ENCODE data around the gene GDPD3.

The GDPD3 gene

GRCh38 chr16:30069611-30070462, 43.5 kb downstream of the GDPD3 start:
- ATAC-seq (ENCODE audit: insufficient read depth, low read depth) (no peak), DNase-seq (no peak)
- H3K9ac ChIP-seq (ENCODE audit: low read depth, low read length), result no peak overlapping the region
- TF ChIP-seq, protein P1, sequence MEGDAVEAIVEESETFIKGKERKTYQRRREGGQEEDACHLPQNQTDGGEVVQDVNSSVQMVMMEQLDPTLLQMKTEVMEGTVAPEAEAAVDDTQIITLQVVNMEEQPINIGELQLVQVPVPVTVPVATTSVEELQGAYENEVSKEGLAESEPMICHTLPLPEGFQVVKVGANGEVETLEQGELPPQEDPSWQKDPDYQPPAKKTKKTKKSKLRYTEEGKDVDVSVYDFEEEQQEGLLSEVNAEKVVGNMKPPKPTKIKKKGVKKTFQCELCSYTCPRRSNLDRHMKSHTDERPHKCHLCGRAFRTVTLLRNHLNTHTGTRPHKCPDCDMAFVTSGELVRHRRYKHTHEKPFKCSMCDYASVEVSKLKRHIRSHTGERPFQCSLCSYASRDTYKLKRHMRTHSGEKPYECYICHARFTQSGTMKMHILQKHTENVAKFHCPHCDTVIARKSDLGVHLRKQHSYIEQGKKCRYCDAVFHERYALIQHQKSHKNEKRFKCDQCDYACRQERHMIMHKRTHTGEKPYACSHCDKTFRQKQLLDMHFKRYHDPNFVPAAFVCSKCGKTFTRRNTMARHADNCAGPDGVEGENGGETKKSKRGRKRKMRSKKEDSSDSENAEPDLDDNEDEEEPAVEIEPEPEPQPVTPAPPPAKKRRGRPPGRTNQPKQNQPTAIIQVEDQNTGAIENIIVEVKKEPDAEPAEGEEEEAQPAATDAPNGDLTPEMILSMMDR (IDR thresholded peaks at IDR 0.05; ENCODE audit: borderline replicate concordance, extremely low read depth, low read length, poor library complexity, severe bottlenecking), result no peak
- TF ChIP-seq EZH2 (IDR thresholded peaks at IDR 0.05; ENCODE audit: borderline replicate concordance, low read depth, low read length, severe bottlenecking), result no peak
- peaks cover 47% of the 10 kb centered on the region for H4K20me1 ChIP-seq (ENCODE audit: insufficient read depth, low read length)
- H3K4me3 ChIP-seq (ENCODE audit: low read depth in 1 of 2, low read length in 2 of 2), result no peak overlapping the region; a peak in 1 of 4 replicates
- peak overlapping the region; percentile 28; the same call in 1 of the 2 replicates for H3K4me2 ChIP-seq (ENCODE audit: insufficient read depth, low read length)
- peaks cover 70% of the 10 kb centered on the region for H3K36me3 ChIP-seq (ENCODE audit: insufficient read depth, low read length)
- H3K4me1 ChIP-seq (ENCODE audit: insufficient read depth, low read length), result peaks cover 41% of the 10 kb centered on the region
- 0 out of 2 replicates have a peak overlapping the region, but pooled peaks have one; percentile 6 for H3K27ac ChIP-seq (ENCODE audit: low read length)
- no peaks in the 10 kb centered on the region for H3K9me3 ChIP-seq (ENCODE audit: insufficient read depth, low read length, severe bottlenecking)
- no peaks in the 10 kb centered on the region for H3K27me3 ChIP-seq (ENCODE audit: insufficient read depth, low read length, poor library complexity)
- H3K79me2 ChIP-seq (ENCODE audit: insufficient read depth, low read length), result peaks cover 49% of the 10 kb centered on the region
- no peak overlapping the region for H2AFZ ChIP-seq (ENCODE audit: low read depth, low read length)

DNA sequence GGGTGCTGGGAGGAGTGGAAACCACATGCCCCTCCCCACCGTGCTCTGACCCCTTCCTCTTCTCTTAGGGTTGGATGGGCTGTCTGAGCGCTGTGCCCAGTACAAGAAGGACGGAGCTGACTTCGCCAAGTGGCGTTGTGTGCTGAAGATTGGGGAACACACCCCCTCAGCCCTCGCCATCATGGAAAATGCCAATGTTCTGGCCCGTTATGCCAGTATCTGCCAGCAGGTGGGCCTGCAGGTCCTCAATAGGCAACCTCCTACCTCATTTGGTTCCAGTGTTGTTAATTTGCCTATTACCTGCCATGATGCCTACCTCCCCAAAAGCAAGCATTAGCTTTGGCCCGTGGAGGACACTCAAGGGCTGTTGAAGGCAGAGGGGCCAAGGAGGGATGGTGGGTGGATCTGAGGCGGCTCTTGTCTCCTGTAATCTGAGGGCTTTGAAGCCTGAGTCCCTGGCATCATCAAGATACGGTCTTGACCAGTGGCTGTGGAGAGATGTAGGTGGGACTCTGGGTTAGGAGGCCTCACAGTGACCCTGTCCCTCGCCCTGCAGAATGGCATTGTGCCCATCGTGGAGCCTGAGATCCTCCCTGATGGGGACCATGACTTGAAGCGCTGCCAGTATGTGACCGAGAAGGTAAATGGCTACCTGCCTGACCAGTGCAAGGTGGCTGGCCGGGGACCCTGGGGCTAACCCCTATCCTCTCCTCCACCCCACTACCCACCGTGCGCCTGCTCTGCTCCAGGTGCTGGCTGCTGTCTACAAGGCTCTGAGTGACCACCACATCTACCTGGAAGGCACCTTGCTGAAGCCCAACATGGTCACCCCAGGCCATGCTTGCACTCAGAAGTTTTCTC, 44.4 kb downstream of the GDPD3 start:
- peaks cover 47% of the 10 kb centered on the region for H4K20me1 ChIP-seq (ENCODE audit: insufficient read depth, low read length)
- H3K4me3 ChIP-seq (ENCODE audit: low read depth in 1 of 2, low read length in 2 of 2), result no peak overlapping the region
- H3K36me3 ChIP-seq (ENCODE audit: insufficient read depth, low read length), result peaks cover 70% of the 10 kb centered on the region
- H3K4me2 ChIP-seq (ENCODE audit: insufficient read depth, low read length), result peak overlapping the region; percentile 28; the same call in 1 of the 2 replicates
- H3K79me2 ChIP-seq (ENCODE audit: insufficient read depth, low read length), result peaks cover 57% of the 10 kb centered on the region
- H3K27ac ChIP-seq (ENCODE audit: low read length), result peak overlapping the region; percentile 17; the same call in 1 of the 2 replicates
- H2AFZ ChIP-seq (ENCODE audit: low read depth, low read length), result no peak overlapping the region
- H3K27me3 ChIP-seq (ENCODE audit: insufficient read depth, low read length, poor library complexity), result no peaks in the 10 kb centered on the region
- peaks cover 39% of the 10 kb centered on the region for H3K4me1 ChIP-seq (ENCODE audit: insufficient read depth, low read length)
- no peak for ATAC-seq (ENCODE audit: insufficient read depth, low read depth)
- DNase-seq, result peak; percentile 63
- no peak overlapping the region for H3K9ac ChIP-seq (ENCODE audit: low read depth, low read length)
- no peaks in the 10 kb centered on the region for H3K9me3 ChIP-seq (ENCODE audit: insufficient read depth, low read length, severe bottlenecking)
- TF ChIP-seq EZH2 (IDR thresholded peaks at IDR 0.05; ENCODE audit: borderline replicate concordance, low read depth, low read length, severe bottlenecking), result no peak
- TF ChIP-seq, protein P1 (IDR thresholded peaks at IDR 0.05; ENCODE audit: borderline replicate concordance, extremely low read depth, low read length, poor library complexity, severe bottlenecking), result peak; percentile 78

DNA sequence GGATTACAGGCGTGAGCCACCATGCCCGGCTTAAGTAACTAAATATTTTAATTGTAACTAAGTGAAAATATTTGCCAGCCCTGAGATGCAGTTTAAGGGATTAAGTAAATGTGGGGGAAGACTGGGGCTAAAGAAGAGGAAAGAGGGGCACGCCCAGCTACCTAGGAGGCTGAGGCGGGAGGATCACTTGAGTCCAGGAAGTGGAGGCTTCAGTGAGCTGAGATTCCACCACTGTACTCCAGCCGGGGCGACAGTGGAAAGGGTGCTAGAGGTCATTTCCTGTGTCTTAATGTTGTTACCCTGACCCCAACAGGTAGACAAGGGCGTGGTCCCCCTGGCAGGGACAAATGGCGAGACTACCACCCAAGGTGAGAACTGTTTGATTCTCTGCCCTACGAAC, 45.0 kb downstream of the GDPD3 start:
- H3K27ac ChIP-seq (ENCODE audit: low read length), result peak overlapping the region; percentile 17; the same call in 1 of the 2 replicates
- H4K20me1 ChIP-seq (ENCODE audit: insufficient read depth, low read length), result peaks cover 47% of the 10 kb centered on the region
- H3K36me3 ChIP-seq (ENCODE audit: insufficient read depth, low read length), result peaks cover 70% of the 10 kb centered on the region
- no peaks in the 10 kb centered on the region for H3K9me3 ChIP-seq (ENCODE audit: insufficient read depth, low read length, severe bottlenecking)
- H2AFZ ChIP-seq (ENCODE audit: low read depth, low read length), result no peak overlapping the region
- no peaks in the 10 kb centered on the region for H3K27me3 ChIP-seq (ENCODE audit: insufficient read depth, low read length, poor library complexity)
- peak overlapping the region; percentile 28; the same call in 1 of the 2 replicates for H3K4me2 ChIP-seq (ENCODE audit: insufficient read depth, low read length)
- peaks cover 64% of the 10 kb centered on the region for H3K79me2 ChIP-seq (ENCODE audit: insufficient read depth, low read length)
- no peak for ATAC-seq (ENCODE audit: insufficient read depth, low read depth)
- peaks cover 46% of the 10 kb centered on the region for H3K4me1 ChIP-seq (ENCODE audit: insufficient read depth, low read length)
- TF ChIP-seq EZH2 (IDR thresholded peaks at IDR 0.05; ENCODE audit: borderline replicate concordance, low read depth, low read length, severe bottlenecking), result no peak
- TF ChIP-seq, protein P1 (IDR thresholded peaks at IDR 0.05; ENCODE audit: borderline replicate concordance, extremely low read depth, low read length, poor library complexity, severe bottlenecking), result no peak
- H3K4me3 ChIP-seq (ENCODE audit: low read depth in 1 of 2, low read length in 2 of 2), result no peak overlapping the region
- H3K9ac ChIP-seq (ENCODE audit: low read depth, low read length), result no peak overlapping the region
- DNase-seq, result no peak

All from DND-41 (cell line).